HG03571 (cell line): ENCODE data around the gene ZDHHC11B.
"Not testable (repeated sequence)": the region's sequence is repeated elsewhere in the genome, so short reads cannot be mapped to it uniquely, and the experiment has no call there.

Source experiments
- ATAC-seq: cut with Tn5 transposase; IDR thresholded peaks from one replicate; pipeline ENCODE4 v1.9.1; 2021; ENCODE audit not compliant: unreplicated experiment

The ZDHHC11B gene

DNA sequence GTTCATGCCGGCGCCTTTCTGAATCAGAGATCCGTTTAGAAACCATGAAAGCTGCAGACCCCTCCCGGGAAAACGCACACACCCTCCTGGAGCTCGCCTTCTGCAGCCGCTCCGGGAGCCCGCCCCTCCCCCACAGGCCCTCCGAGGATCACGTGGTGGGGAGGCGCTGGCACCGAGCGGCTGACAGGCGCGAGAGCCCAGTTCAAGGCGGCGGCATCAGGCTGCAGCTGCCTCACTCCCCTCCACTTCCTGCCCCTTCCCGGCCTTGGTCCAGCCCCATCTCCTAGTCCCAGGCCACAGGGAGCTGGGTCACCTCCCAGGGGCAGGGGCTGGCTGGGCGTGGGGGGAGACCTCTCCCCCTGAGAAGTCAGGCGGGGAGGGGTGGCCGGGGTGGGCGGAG, 93.5 kb downstream of the ZDHHC11B start:
- not testable (repeated sequence) for ATAC-seq

DNA sequence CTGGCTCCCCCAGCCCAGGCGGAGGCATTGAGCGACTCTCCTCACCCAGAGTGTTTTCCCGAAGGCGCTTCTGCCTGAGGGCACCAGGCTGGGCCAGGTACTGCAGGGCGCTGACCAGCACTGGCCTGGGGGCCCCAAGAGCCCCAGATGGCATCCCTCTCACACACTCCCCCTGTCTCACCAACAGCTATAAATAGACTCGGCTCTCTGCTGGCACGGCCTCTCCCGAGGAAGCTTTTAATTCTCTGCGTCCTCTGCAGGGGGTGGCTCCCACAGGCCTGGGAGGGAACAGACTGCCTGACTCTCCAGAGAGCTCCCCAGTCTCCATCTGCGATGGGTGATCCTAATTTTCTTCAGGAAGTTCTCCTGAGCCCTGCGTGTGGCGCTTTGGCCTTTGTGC, 94.2 kb downstream of the ZDHHC11B start:
- ATAC-seq, result not testable (repeated sequence)

DNA sequence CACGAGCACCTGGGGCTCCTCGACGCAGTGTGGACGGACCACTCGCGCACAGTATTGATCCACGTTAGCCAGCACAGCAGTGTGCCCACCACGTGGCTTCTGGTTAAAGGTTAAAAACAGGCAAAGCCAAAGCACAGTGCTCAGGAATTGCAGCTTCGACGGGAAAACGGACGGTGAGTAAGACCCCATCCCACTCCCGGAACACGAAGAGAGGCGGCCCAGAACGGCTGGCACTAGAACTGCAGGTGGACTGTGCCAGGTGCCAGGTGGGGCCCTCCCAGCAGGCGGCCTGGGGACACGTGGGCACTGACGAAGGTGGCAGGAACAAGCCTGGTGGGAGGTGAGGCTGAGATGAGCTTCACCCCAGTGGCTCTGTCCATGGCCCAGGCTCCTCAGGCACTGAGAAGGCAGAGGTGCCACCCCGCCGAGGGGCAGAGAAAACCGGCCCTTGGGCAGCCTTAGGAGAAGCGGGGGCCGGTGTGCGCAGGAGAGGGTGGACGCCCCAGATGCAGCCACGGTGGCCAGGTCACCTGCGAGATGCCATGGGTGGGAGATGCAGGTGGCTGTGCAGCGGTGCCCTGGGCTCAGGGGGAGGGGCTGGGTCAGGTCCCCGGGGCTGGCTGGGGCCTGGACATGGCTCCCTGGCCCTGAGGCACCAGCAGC, 96.0 kb downstream of the ZDHHC11B start:
- not testable (repeated sequence) for ATAC-seq

- not testable (repeated sequence) for ATAC-seq
Measured at GRCh38 chr5:686936-687335, 97.6 kb downstream of the ZDHHC11B start.

- ATAC-seq, result not testable (repeated sequence)
Measured at GRCh38 chr5:686172-686523, 98.4 kb downstream of the ZDHHC11B start.

GRCh38 chr5:685262-686171, 99.0 kb downstream of the ZDHHC11B start:
- ATAC-seq, result no peak

- no peak for ATAC-seq
Measured at GRCh38 chr5:684751-685216, 99.7 kb downstream of the ZDHHC11B start.

DNA sequence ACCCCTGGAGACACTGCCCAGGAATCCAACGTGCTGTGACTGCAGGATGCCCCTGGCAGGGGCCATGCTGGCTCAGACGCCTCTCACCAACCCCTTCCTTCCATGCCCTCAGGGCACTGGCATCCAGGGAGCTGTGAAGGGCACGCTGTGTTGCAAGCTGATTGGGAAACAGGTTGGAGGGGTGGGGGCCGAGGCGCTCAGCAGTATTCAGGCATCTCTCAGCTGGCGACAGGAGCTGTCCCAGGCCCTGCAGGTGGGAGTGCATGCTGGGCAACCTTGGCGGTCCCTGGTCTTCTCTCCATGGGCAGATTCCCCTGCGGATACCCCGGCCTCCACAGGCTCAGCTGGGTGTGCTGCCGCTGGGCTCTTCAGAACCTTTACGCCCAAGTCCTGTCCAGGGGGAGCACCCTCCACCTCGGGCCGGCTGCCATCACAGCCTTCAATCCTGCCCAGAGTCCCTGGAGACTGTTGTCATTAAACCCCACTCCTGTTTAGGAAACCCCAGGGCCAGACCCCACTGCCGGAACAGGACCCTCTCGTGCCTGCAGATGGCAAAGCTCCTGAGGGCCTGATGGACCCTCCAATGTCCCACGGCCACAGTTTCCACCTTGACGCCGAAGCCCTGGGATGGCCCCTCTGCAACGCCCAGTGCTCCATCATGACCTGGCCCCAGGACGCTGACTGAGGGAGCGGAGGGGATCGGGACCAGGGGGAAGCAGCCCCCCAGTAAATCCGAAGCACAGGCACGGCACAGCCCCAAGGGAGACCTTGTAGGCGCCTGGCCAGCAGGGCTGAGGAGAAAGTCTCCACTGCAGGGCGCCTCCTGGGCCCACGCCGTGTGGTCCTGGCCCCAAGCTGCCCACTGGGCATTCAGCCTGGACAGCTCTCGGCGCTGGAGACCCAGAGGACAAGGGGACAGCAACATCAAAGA, 100.7 kb downstream of the ZDHHC11B start:
- ATAC-seq, result no peak

DNA sequence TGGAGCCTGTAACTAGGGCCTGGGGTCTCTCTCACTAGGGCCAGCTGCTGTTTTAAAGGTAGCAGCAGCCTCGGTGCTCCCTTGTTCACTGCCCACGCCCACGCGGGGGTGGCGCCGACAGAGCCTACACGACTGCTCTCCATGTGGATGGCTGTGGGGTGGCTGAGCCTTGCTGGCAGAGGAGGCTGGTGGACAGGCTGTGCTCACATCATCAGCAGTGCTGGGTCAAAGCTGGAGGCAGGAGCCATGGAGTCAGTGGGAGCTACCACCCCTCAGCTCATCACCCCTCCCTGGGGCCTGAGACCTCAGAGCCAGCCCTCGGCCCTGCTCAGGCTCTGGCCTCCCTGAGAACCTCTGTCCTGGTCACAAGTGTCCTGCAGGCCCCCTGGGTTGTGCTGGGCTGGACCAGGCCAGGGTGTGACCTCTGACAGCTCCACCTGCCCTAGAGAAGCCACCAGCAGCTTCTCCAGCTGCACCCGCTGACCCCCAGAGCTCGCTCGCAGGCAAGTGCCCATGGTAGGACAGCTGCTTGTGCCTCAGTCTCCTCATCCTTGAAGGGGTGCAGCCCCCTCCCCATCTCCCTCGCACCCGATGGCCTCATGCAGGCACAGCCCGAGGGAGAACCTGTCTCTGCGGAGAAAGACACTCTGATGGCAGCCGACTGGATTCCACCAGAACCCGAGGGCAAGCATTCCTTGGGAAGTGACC, 101.7 kb downstream of the ZDHHC11B start:
- ATAC-seq, result not testable (repeated sequence)

GRCh38 chr5:682216-682615, 102.3 kb downstream of the ZDHHC11B start:
- ATAC-seq, result not testable (repeated sequence)

- not testable (repeated sequence) for ATAC-seq
Measured at GRCh38 chr5:681317-682191, 103.0 kb downstream of the ZDHHC11B start.

DNA sequence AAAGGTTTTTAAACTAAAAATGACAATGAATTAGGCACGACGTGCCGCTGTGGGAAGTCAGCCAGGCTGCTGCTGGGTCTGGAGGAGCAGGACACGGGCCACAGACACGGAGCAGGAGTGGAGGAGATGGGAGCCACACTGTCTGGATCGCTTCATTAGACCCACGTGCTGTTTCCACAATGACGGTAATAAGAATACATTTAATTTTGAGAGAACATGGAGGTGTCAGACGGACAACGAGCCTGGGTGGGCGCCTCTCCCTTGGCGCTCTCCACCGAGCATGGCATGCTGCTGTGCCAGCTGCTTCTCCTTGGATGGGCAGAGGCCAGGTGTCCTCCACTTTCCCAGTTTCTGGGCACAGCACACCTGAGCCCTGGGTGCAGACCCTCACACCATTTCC, 103.7 kb downstream of the ZDHHC11B start:
- not testable (repeated sequence) for ATAC-seq

- not testable (repeated sequence) for ATAC-seq
Measured at GRCh38 chr5:680118-680795, 104.3 kb downstream of the ZDHHC11B start.

DNA sequence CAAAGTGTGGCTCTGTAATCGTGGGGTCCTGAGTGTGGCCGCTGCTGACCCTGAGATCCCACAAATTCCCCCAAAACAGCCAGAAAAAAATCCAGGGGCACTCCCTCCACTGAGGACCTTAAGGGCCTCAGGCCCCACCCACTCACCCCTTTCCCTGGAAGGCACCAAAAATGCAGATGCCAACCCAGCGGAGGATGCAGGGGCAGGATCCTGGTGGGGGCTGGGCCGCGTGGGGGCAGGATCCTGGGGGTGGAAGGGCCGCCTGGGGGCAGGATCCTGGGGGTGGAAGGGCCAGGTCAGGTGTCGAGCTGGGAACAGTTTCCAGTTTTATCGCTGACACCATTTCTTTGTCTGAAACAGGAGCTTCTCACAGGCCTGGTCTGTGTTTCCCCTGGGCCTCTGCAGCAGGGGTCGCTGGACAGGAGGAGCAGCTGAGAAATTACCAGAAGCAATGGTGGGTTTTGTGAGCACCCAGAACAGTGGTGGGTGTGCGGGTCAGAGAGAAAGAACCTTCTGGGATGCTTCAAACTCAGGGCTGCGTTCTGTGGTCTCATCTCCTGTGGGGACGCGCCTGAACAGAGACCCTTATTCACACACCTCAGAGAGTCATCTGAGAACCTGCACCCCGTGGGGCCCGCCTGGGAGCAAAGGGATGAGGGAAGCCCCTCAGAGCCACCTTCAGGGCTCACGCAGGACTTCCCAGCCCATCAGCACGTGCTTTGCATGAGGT, 105.2 kb downstream of the ZDHHC11B start:
- not testable (repeated sequence) for ATAC-seq

GRCh38 chr5:678521-678920, 106.0 kb downstream of the ZDHHC11B start:
- not testable (repeated sequence) for ATAC-seq

- ATAC-seq, result no peak
Measured at GRCh38 chr5:677131-678101, 107.1 kb downstream of the ZDHHC11B start.

DNA sequence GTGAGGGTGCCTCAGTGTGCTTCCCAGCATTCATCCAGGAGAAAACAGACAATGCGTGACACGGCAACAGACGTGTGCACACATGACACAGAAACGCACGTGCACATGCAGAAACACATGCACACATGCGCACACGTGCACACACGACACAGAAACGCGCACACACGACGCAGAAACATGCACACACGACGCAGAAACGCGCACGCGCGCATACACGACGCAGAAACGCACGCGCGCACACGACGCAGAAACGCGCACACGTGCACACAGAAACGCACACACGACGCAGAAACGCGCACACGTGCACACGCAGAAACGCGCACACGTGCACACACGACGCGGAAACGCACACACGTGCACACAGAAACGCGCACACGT, 107.8 kb downstream of the ZDHHC11B start:
- ATAC-seq, result no peak
